GM12872 (cell line): Measurements from ENCODE around the gene BCL11A.

Experiments
- CTCF ChIP-seq: IDR thresholded peaks from 3 replicates; pipeline ENCODE4 v1.5.1; 2011; ENCODE audit warnings: low read depth, mild to moderate bottlenecking, low read length, moderate library complexity; ENCODE audit not compliant: insufficient read depth

The BCL11A gene

GRCh38 chr2:60549238-60549927 is 4.1 kb downstream of the BCL11A start:
- no peak for TF ChIP-seq CTCF

- TF ChIP-seq CTCF: no peak
These were observed 4.6 kb downstream of the BCL11A start for GRCh38 chr2:60548845-60549237.

- no peak for TF ChIP-seq CTCF
These were observed 5.1 kb downstream of the BCL11A start for GRCh38 chr2:60548311-60548710.

- TF ChIP-seq CTCF: no peak
These were observed 5.6 kb downstream of the BCL11A start for GRCh38 chr2:60547841-60548240.

GRCh38 chr2:60546756-60547420 is 6.6 kb downstream of the BCL11A start:
- TF ChIP-seq CTCF: no peak

GRCh38 chr2:60544954-60545560 is 8.4 kb downstream of the BCL11A start:
- TF ChIP-seq CTCF: no peak

- TF ChIP-seq CTCF: no peak
These were observed 9.4 kb downstream of the BCL11A start for GRCh38 chr2:60544062-60544461.
